ENCODE measurements around the gene DNAH9. TPM values are rescaled to one million over a fixed set of nuclear protein-coding genes. Genes with fewer than 3 reads are reported as not detected.

Gene DNAH9
- polyA plus RNA-seq, 2 donors: 0.12 TPM

- 78 to 81% methylated on average over 4 of the region's 4 CpGs for WGBS, 2 donors
- Histone ChIP-seq H3K4me1 (ENCODE audit: control insufficient read depth in 2 of 2, insufficient read depth in 2 of 2, low read length in 1 of 2) (no peaks in the 10 kb centered on the region), H3K27me3 (ENCODE audit: control insufficient read depth in 1 of 2, insufficient read depth in 2 of 2, low read length in 2 of 2) (no peaks in the 10 kb centered on the region), H3K27ac (ENCODE audit: low read depth in 2 of 2, low read length in 1 of 2) (no peak overlapping the region), H3K9me3 (ENCODE audit: control insufficient read depth in 2 of 2, insufficient read depth in 1 of 2, low read depth in 1 of 2, low read length in 1 of 2) (no peaks in the 10 kb centered on the region), H3K36me3 (ENCODE audit: control insufficient read depth in 2 of 2, insufficient read depth in 2 of 2, low read length in 1 of 2) (peaks cover 4 to 6% of the 10 kb centered on the region in 2 donors), H3K4me3 (ENCODE audit: low read depth in 1 of 2, low read length in 2 of 2) (no peak overlapping the region)
Measured at GRCh38 chr17:11986179-11986941, 388.1 kb downstream of the DNAH9 start.

GRCh38 chr17:11986942-11987329, 388.7 kb downstream of the DNAH9 start:
- H3K27me3 ChIP-seq (ENCODE audit: control insufficient read depth in 1 of 2, insufficient read depth in 2 of 2, low read length in 2 of 2): no peaks in the 10 kb centered on the region
- H3K4me3 ChIP-seq (ENCODE audit: low read depth in 1 of 2, low read length in 2 of 2): no peak overlapping the region
- peaks cover 4 to 6% of the 10 kb centered on the region in 2 donors for H3K36me3 ChIP-seq (ENCODE audit: control insufficient read depth in 2 of 2, insufficient read depth in 2 of 2, low read length in 1 of 2)
- no peaks in the 10 kb centered on the region for H3K9me3 ChIP-seq (ENCODE audit: control insufficient read depth in 2 of 2, insufficient read depth in 1 of 2, low read depth in 1 of 2, low read length in 1 of 2)
- WGBS, 2 donors: 29 to 40% methylated on average over 5 of the region's 5 CpGs
- H3K4me1 ChIP-seq (ENCODE audit: control insufficient read depth in 2 of 2, insufficient read depth in 2 of 2, low read length in 1 of 2): no peaks in the 10 kb centered on the region
- H3K27ac ChIP-seq (ENCODE audit: low read depth in 2 of 2, low read length in 1 of 2): no peak overlapping the region

GRCh38 chr17:11990363-11990983, 392.2 kb downstream of the DNAH9 start:
- peaks cover 5 to 6% of the 10 kb centered on the region in 2 donors for H3K36me3 ChIP-seq (ENCODE audit: control insufficient read depth in 2 of 2, insufficient read depth in 2 of 2, low read length in 1 of 2)
- 85% methylated on average over 7 of the region's 7 CpGs for WGBS, 2 donors
- H3K9me3 ChIP-seq (ENCODE audit: control insufficient read depth in 2 of 2, insufficient read depth in 1 of 2, low read depth in 1 of 2, low read length in 1 of 2): no peaks in the 10 kb centered on the region

GRCh38 chr17:11991461-11991860, 393.2 kb downstream of the DNAH9 start:
- no peak overlapping the region for H3K4me3 ChIP-seq (ENCODE audit: low read depth in 1 of 2, low read length in 2 of 2)
- H3K27me3 ChIP-seq (ENCODE audit: control insufficient read depth in 1 of 2, insufficient read depth in 2 of 2, low read length in 2 of 2): no peaks in the 10 kb centered on the region
- no peak overlapping the region for H3K27ac ChIP-seq (ENCODE audit: low read depth in 2 of 2, low read length in 1 of 2)
- no peaks in the 10 kb centered on the region for H3K9me3 ChIP-seq (ENCODE audit: control insufficient read depth in 2 of 2, insufficient read depth in 1 of 2, low read depth in 1 of 2, low read length in 1 of 2)
- peaks cover 5 to 6% of the 10 kb centered on the region in 2 donors for H3K36me3 ChIP-seq (ENCODE audit: control insufficient read depth in 2 of 2, insufficient read depth in 2 of 2, low read length in 1 of 2)
- H3K4me1 ChIP-seq (ENCODE audit: control insufficient read depth in 2 of 2, insufficient read depth in 2 of 2, low read length in 1 of 2): no peaks in the 10 kb centered on the region
- WGBS, 2 donors: 69% methylated on average over 4 of the region's 4 CpGs

More at GRCh38 chr17:11990363-11990983, 392.2 kb downstream of the DNAH9 start:
- H3K4me3 ChIP-seq (ENCODE audit: low read depth in 1 of 2, low read length in 2 of 2): no peak overlapping the region
- no peak overlapping the region for H3K27ac ChIP-seq (ENCODE audit: low read depth in 2 of 2, low read length in 1 of 2)
- no peaks in the 10 kb centered on the region for H3K27me3 ChIP-seq (ENCODE audit: control insufficient read depth in 1 of 2, insufficient read depth in 2 of 2, low read length in 2 of 2)
- H3K4me1 ChIP-seq (ENCODE audit: control insufficient read depth in 2 of 2, insufficient read depth in 2 of 2, low read length in 1 of 2): no peaks in the 10 kb centered on the region

- H3K4me3 ChIP-seq (ENCODE audit: low read depth in 1 of 2, low read length in 2 of 2): peak overlapping the region; percentile 78 to 96
- WGBS, 2 donors: 0% methylated on average over 13 to 14 of the region's 14 CpGs
- H3K9me3 ChIP-seq (ENCODE audit: control insufficient read depth in 2 of 2, insufficient read depth in 1 of 2, low read depth in 1 of 2, low read length in 1 of 2): no peaks in the 10 kb centered on the region
- no peaks in the 10 kb centered on the region for H3K27me3 ChIP-seq (ENCODE audit: control insufficient read depth in 1 of 2, insufficient read depth in 2 of 2, low read length in 2 of 2)
- H3K36me3 ChIP-seq (ENCODE audit: control insufficient read depth in 2 of 2, insufficient read depth in 2 of 2, low read length in 1 of 2): peaks cover 5 to 6% of the 10 kb centered on the region in 2 donors
- H3K27ac ChIP-seq (ENCODE audit: low read depth in 2 of 2, low read length in 1 of 2): peak overlapping the region; percentile 96
- no peaks in the 10 kb centered on the region for H3K4me1 ChIP-seq (ENCODE audit: control insufficient read depth in 2 of 2, insufficient read depth in 2 of 2, low read length in 1 of 2)
Measured at GRCh38 chr17:11996722-11997146, 398.5 kb downstream of the DNAH9 start.

- H3K4me1 ChIP-seq (ENCODE audit: control insufficient read depth in 2 of 2, insufficient read depth in 2 of 2, low read length in 1 of 2): no peaks in the 10 kb centered on the region
- WGBS, 2 donors: 1% methylated on average over 52 to 74 of the region's 74 CpGs
- H3K36me3 ChIP-seq (ENCODE audit: control insufficient read depth in 2 of 2, insufficient read depth in 2 of 2, low read length in 1 of 2): peaks cover 2 to 4% of the 10 kb centered on the region in 2 donors
- no peaks in the 10 kb centered on the region for H3K27me3 ChIP-seq (ENCODE audit: control insufficient read depth in 1 of 2, insufficient read depth in 2 of 2, low read length in 2 of 2)
- H3K4me3 ChIP-seq (ENCODE audit: low read depth in 1 of 2, low read length in 2 of 2): peak within 1 kb of the TSS; percentile 78 to 96
- no peaks in the 10 kb centered on the region for H3K9me3 ChIP-seq (ENCODE audit: control insufficient read depth in 2 of 2, insufficient read depth in 1 of 2, low read depth in 1 of 2, low read length in 1 of 2)
- H3K27ac ChIP-seq (ENCODE audit: low read depth in 2 of 2, low read length in 1 of 2): peak within 1 kb of the TSS; percentile 96
Measured at GRCh38 chr17:11997147-11997971, 399.1 kb downstream of the DNAH9 start, which contains the start of gene ZNF18. TSS of gene ZNF18 (minus strand) at chr17:11997475. CDS start at chr17:11992829, 4,646 bp downstream.

- WGBS, 2 donors: 54 to 55% methylated on average over 4 of the region's 4 CpGs
- Histone ChIP-seq H3K4me1 (ENCODE audit: control insufficient read depth in 2 of 2, insufficient read depth in 2 of 2, low read length in 1 of 2) (no peaks in the 10 kb centered on the region), H3K36me3 (ENCODE audit: control insufficient read depth in 2 of 2, insufficient read depth in 2 of 2, low read length in 1 of 2) (no peaks in the 10 kb centered on the region), H3K27me3 (ENCODE audit: control insufficient read depth in 1 of 2, insufficient read depth in 2 of 2, low read length in 2 of 2) (no peaks in the 10 kb centered on the region), H3K9me3 (ENCODE audit: control insufficient read depth in 2 of 2, insufficient read depth in 1 of 2, low read depth in 1 of 2, low read length in 1 of 2) (no peaks in the 10 kb centered on the region), H3K4me3 (ENCODE audit: low read depth in 1 of 2, low read length in 2 of 2) (peak overlapping the region; percentile 78 to 96), H3K27ac (ENCODE audit: low read depth in 2 of 2, low read length in 1 of 2) (peak overlapping the region; percentile 90 to 96)
Measured at GRCh38 chr17:11997972-11998233, 399.6 kb downstream of the DNAH9 start.

- H3K27me3 ChIP-seq (ENCODE audit: control insufficient read depth in 1 of 2, insufficient read depth in 2 of 2, low read length in 2 of 2): no peaks in the 10 kb centered on the region
- no peaks in the 10 kb centered on the region for H3K9me3 ChIP-seq (ENCODE audit: control insufficient read depth in 2 of 2, insufficient read depth in 1 of 2, low read depth in 1 of 2, low read length in 1 of 2)
- no peak overlapping the region for H3K27ac ChIP-seq (ENCODE audit: low read depth in 2 of 2, low read length in 1 of 2)
- no peaks in the 10 kb centered on the region for H3K36me3 ChIP-seq (ENCODE audit: control insufficient read depth in 2 of 2, insufficient read depth in 2 of 2, low read length in 1 of 2)
- no peaks in the 10 kb centered on the region for H3K4me1 ChIP-seq (ENCODE audit: control insufficient read depth in 2 of 2, insufficient read depth in 2 of 2, low read length in 1 of 2)
- H3K4me3 ChIP-seq (ENCODE audit: low read depth in 1 of 2, low read length in 2 of 2): no peak overlapping the region
- WGBS, 2 donors: 94% methylated on average over 5 of the region's 5 CpGs
Measured at GRCh38 chr17:11999696-12000095, 401.4 kb downstream of the DNAH9 start.

GRCh38 chr17:12007466-12007865, 409.2 kb downstream of the DNAH9 start:
- Histone ChIP-seq H3K27ac (ENCODE audit: low read depth in 2 of 2, low read length in 1 of 2) (no peak overlapping the region), H3K4me1 (ENCODE audit: control insufficient read depth in 2 of 2, insufficient read depth in 2 of 2, low read length in 1 of 2) (no peaks in the 10 kb centered on the region), H3K27me3 (ENCODE audit: control insufficient read depth in 1 of 2, insufficient read depth in 2 of 2, low read length in 2 of 2) (no peaks in the 10 kb centered on the region), H3K36me3 (ENCODE audit: control insufficient read depth in 2 of 2, insufficient read depth in 2 of 2, low read length in 1 of 2) (no peaks in the 10 kb centered on the region), H3K9me3 (ENCODE audit: control insufficient read depth in 2 of 2, insufficient read depth in 1 of 2, low read depth in 1 of 2, low read length in 1 of 2) (no peaks in the 10 kb centered on the region), H3K4me3 (ENCODE audit: low read depth in 1 of 2, low read length in 2 of 2) (no peak overlapping the region)
- 84 to 90% methylated on average over 5 of the region's 5 CpGs for WGBS, 2 donors
